Posterior vena cava (tissue), 2 donors: Measurements from ENCODE around the gene YIPF7. TPM values are rescaled to one million over a fixed set of nuclear protein-coding genes. Genes with fewer than 3 reads are reported as not detected.

Experiments
- DNase-seq: peaks from one replicate; pipeline ENCODE4 v3.0.0-alpha.2; 2020; ENCODE audit warnings: low spot score
- intact Hi-C, 2 donors: fragments of 100-400 bp; cut with DNase I; formaldehyde crosslinking; loops; one replicate each; pipeline versions ENCODE4 v1.14.1 to v1.14.2; 2022 to 2023
- long read RNA-seq, 2 donors: library from polyadenylated mRNA; unstranded; transcript quantifications; one replicate each; pipeline ENCODE4 v2.0.0, GENCODE V29; 2020 to 2021
- total RNA-seq, 2 donors: library from RNA; stranded (reverse); fragmentation: NEBNext Ultra II Directional; extraction: Animal tissue kit (Norgen Biotek cat#: 25700); gene quantifications; one replicate each; pipeline ENCODE4 v1.2.1, GENCODE V29; 2021
- donor health status: DM: yes; HTN: yes; CAD: no.
- donor health status: DM: yes; HTN: yes; CAD: no.

Gene YIPF7
- not detected for total RNA-seq
- long read RNA-seq, donor 1: 0 reads
- long read RNA-seq, donor 2: 0 reads

GRCh38 chr4:44651425-44651824, at the start of gene YIPF7:
Gene YIPF7 (minus strand): TSS chr4:44651625. CDS start chr4:44650100, 1,525 bp downstream.
- no peak for DNase-seq
- intact Hi-C loops: no loop called here

GRCh38 chr4:44701037-44701436, 49.6 kb upstream of the YIPF7 start:
- DNase-seq: no peak
- intact Hi-C loops: no loop called here

- DNase-seq: no peak
- intact Hi-C loops: no loop called here
Measured at GRCh38 chr4:44700427-44700826, 49.0 kb upstream of the YIPF7 start.

GRCh38 chr4:44684648-44685047, 33.2 kb upstream of the YIPF7 start:
- intact Hi-C loops: no loop called here
- no peak for DNase-seq

GRCh38 chr4:44679060-44679459, 27.6 kb upstream of the YIPF7 start:
- no peak for DNase-seq
- intact Hi-C loops: loop anchor here in 1 of 2 donors (10.0 kb wide), 1 partner anchor 1204 kb away; no protein-coding TSS in a partner anchor

GRCh38 chr4:44678094-44679041, 26.9 kb upstream of the YIPF7 start, which contains the start of gene GUF1:
Gene GUF1 (plus strand): TSS chr4:44678420. CDS start chr4:44678623, 203 bp downstream.
- intact Hi-C loops: loop anchor here in 1 of 2 donors (10.0 kb wide), 1 partner anchor 1204 kb away; no protein-coding TSS in a partner anchor

GRCh38 chr4:44675366-44675765, 23.9 kb upstream of the YIPF7 start:
- intact Hi-C loops: loop anchor here in 1 of 2 donors (10.0 kb wide), 1 partner anchor 1201 kb away; no protein-coding TSS in a partner anchor
- DNase-seq: no peak

More at GRCh38 chr4:44678094-44679041, 26.9 kb upstream of the YIPF7 start, which contains the start of gene GUF1:
- DNase-seq: peak; percentile 97

- intact Hi-C loops: loop anchor here in 1 of 2 donors (10.0 kb wide), 1 partner anchor 1200 kb away; no protein-coding TSS in a partner anchor
- DNase-seq: no peak
Measured at GRCh38 chr4:44674471-44674870, 23.0 kb upstream of the YIPF7 start.

GRCh38 chr4:44671636-44672035, 20.2 kb upstream of the YIPF7 start:
- intact Hi-C loops: loop anchor here in 1 of 2 donors (10.0 kb wide), 1 partner anchor 1197 kb away; no protein-coding TSS in a partner anchor
- no peak for DNase-seq

DNA sequence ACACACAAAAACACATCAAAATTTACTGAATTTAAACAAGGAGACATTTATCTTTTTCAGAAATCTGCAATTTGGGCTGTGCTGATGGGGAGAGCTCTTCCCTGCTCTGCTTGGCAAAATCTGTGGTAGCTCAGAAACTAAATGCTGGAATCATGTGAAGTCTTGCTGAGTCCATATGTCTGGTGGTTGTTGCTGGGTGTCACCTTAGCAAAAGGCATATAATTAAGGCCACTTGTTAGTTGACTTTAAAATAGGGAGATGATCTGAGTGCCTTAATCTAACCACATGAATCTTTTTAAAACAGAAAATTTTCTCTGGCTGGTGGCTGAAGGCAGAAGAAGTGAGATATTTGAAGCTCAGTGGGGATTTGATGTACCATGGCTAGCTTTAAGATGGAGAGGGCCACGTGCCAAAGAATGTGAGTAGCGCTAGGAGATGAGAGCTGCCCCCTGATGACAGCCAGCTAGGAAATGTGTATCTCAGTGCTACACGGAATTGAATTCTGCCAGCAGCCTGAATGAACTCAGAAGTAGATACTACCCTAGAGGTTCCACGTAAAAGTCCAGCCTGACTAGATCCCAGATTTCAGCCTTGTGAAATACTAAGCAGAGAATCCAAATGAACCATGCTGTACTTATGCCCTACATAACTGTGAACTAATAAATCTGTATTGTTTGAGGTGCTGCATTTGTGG, 19.2 kb upstream of the YIPF7 start:
- intact Hi-C loops: loop anchor here in 1 of 2 donors (10.0 kb wide), 1 partner anchor 1196 kb away; no protein-coding TSS in a partner anchor
- DNase-seq: no peak

GRCh38 chr4:44668526-44668925, 17.1 kb upstream of the YIPF7 start:
- no peak for DNase-seq
- intact Hi-C loops: no loop called here

- no peak for DNase-seq
- intact Hi-C loops: no loop called here
Measured at GRCh38 chr4:44663539-44664263, 12.3 kb upstream of the YIPF7 start.

DNA sequence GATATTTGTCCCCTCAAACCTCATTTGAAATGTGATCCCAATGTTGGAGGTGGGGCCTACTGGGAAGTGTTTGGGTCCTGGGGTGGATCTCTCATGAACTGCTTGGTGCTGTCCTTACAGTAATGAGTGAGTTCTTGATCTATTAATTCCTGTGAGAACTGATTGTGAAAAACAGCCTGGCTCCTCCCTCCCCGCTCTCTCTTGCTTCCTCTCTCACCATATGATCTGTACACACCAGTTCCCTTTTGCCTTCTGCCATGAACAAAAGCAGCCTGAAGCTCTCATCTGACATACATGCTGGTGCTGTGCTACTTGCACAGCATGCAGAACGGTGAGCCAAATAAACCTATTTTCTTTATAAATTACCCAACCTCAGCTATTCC, 11.2 kb upstream of the YIPF7 start:
- intact Hi-C loops: no loop called here
- DNase-seq: no peak

GRCh38 chr4:44661940-44662622, 10.7 kb upstream of the YIPF7 start:
- DNase-seq: no peak
- intact Hi-C loops: no loop called here

DNA sequence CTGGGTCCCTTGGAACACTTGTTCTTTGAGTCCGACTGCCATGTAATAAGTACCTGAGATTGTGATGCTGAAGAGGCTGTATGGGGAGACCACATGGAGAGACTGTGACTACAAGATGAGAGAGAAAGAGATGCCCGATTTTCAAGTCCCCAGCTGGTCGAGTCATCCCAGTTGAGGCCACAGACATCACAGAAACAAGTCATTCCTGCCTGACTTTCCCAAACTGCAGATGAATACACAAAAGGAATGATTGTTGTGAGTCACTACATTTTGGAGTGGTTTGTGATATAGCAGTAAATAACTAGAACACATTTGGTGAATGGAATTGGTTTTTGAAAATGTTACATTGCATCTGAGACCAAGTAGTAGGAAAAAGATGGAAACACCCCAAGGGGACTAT, 9.0 kb upstream of the YIPF7 start:
- no peak for DNase-seq
- intact Hi-C loops: no loop called here

GRCh38 chr4:44652002-44652401, 577 bp upstream of the YIPF7 start:
- no peak for DNase-seq
- intact Hi-C loops: no loop called here

GRCh38 chr4:44646151-44646550, 5.3 kb downstream of the YIPF7 start:
- intact Hi-C loops: no loop called here
- no peak for DNase-seq

- intact Hi-C loops: no loop called here
Measured at GRCh38 chr4:44638091-44638490, 13.3 kb downstream of the YIPF7 start.

More at GRCh38 chr4:44638091-44638490, 13.3 kb downstream of the YIPF7 start:
- DNase-seq: no peak
